Endodermal cell (in vitro differentiated cells): ENCODE data around the gene ZBTB25. TPM values are rescaled to one million over a fixed set of nuclear protein-coding genes. Genes with fewer than 3 reads are reported as not detected.
A peak's percentile ranks its signal among the peaks of the same experiment; 100 is the strongest.

Experiments used
- DNase-seq: peaks from one replicate; pipeline ENCODE4 v3.0.0-alpha.2; 2017
- H3K27ac ChIP-seq: 2 replicates; pipeline ENCODE4 v1.5.1; 2013; ENCODE audit warnings: mild to moderate bottlenecking, low read depth, low read length, moderate library complexity
- H3K27me3 ChIP-seq: 2 replicates; pipeline ENCODE4 v1.6.1; 2013; ENCODE audit warnings: mild to moderate bottlenecking, low read length, moderate library complexity; ENCODE audit not compliant: insufficient read depth, control insufficient read depth, poor library complexity, severe bottlenecking
- H3K36me3 ChIP-seq: 2 replicates; pipeline ENCODE4 v1.7.0; 2013; ENCODE audit warnings: mild to moderate bottlenecking, low read length, moderate library complexity; ENCODE audit not compliant: control insufficient read depth, insufficient read depth
- H3K4me1 ChIP-seq: one replicate; pipeline ENCODE4 v1.7.0; 2013; ENCODE audit warnings: low read length; ENCODE audit not compliant: control insufficient read depth, insufficient read depth
- H3K4me3 ChIP-seq: 2 replicates; pipeline ENCODE4 v1.5.1; 2013; ENCODE audit warnings: mild to moderate bottlenecking, low read length, moderate library complexity
- H3K9ac ChIP-seq: 2 replicates; pipeline ENCODE4 v1.6.1; 2013; ENCODE audit warnings: mild to moderate bottlenecking, low read length, moderate library complexity; ENCODE audit not compliant: poor library complexity, severe bottlenecking; ENCODE audit errors: extremely low read depth
- H3K9me3 ChIP-seq: 2 replicates; pipeline ENCODE4 v1.6.1; 2013; ENCODE audit warnings: mild to moderate bottlenecking, low read length, moderate library complexity; ENCODE audit not compliant: control insufficient read depth
- H3K27ac Mint-ChIP-seq: 2 replicates; pipeline ENCODE4 v1.8.0; 2020; ENCODE audit warnings: mixed read lengths
- H3K27me3 Mint-ChIP-seq: 2 replicates; pipeline ENCODE4 v1.8.0; 2021; ENCODE audit warnings: mild to moderate bottlenecking, mixed read lengths; ENCODE audit not compliant: insufficient read depth
- H3K36me3 Mint-ChIP-seq: 2 replicates; pipeline ENCODE4 v1.8.0; 2020; ENCODE audit warnings: low read depth, mixed read lengths
- H3K4me1 Mint-ChIP-seq: 2 replicates; pipeline ENCODE4 v1.8.0; 2020; ENCODE audit warnings: mixed read lengths
- H3K4me3 Mint-ChIP-seq: 2 replicates; pipeline ENCODE4 v1.8.0; 2020; ENCODE audit warnings: mild to moderate bottlenecking, moderate library complexity, mixed read lengths
- H3K9me3 Mint-ChIP-seq: 2 replicates; pipeline ENCODE4 v1.8.0; 2020; ENCODE audit warnings: mild to moderate bottlenecking, mixed read lengths
- WGBS, 2 experiments: methylation state at CpG; one replicate each; pipeline versions ENCODE4 v1.1.5 to v1.1.7; 2013; ENCODE audit warnings: missing lambda C conversion rate in 2 of 2, mixed read lengths in 1 of 2; ENCODE audit not compliant: insufficient coverage in 1 of 2, insufficient read length in 1 of 2; 5-methylcytosine and 5-hydroxymethylcytosine counted together
- long read RNA-seq, 4 experiments: library from polyadenylated mRNA in 2 of 4; library from RNA in 1 of 4; library from capped mRNA in 1 of 4; stranded (forward) in 3 of 4; unstranded in 1 of 4; transcript quantifications; one replicate each; pipeline ENCODE4 v2.0.0, GENCODE V29; 2020 to 2021; ENCODE audit warnings: inconsistent platforms in 1 of 4
- polyA plus RNA-seq, 2 experiments: library from polyadenylated mRNA; stranded (reverse); fragments of 50-300 nt; gene quantifications; one replicate each; pipeline ENCODE4 v1.2.3, GENCODE V29; 2013
- total RNA-seq, 2 donors: library from RNA; stranded (reverse); fragmentation: NEBNext Ultra II Directional in 1 of 2; extraction: Animal tissue kit (Norgen Biotek cat#: 25700) in 1 of 2; gene quantifications; 2 replicates in 1 of 2; 3 replicates in 1 of 2; pipeline ENCODE4 v1.2.1, GENCODE V29; 2021
- TF ChIP-seq, protein P1 (sequence below): fragments of 200-600 bp; sonication (generic); conservative IDR thresholded peaks from 2 replicates; pipeline ENCODE4 v1.5.0; 2021; ENCODE audit warnings: antibody characterized with exemption, mild to moderate bottlenecking

Gene ZBTB25
- total RNA-seq: 10 to 100 TPM; 14.0 to 17.0 TPM
- polyA plus RNA-seq (2013, experiment 1 of 2): 9.0 TPM
- polyA plus RNA-seq (2013, experiment 2 of 2): 8.7 TPM
- long read RNA-seq, experiment 1, partial matches to known transcripts: 0 of 1 reads
- long read RNA-seq, experiment 1, other reads (novel, unspliced or antisense): 1 of 1 reads
- long read RNA-seq, experiment 2, full-length matches to known transcripts: 2 of 10 reads
- long read RNA-seq, experiment 2, partial matches to known transcripts: 0 of 10 reads
- long read RNA-seq, experiment 2, other reads (novel, unspliced or antisense): 8 of 10 reads
- long read RNA-seq, experiment 3, full-length matches to known transcripts: 13 of 19 reads
- long read RNA-seq, experiment 3, partial matches to known transcripts: 0 of 19 reads
- long read RNA-seq, experiment 3, other reads (novel, unspliced or antisense): 6 of 19 reads
- long read RNA-seq, experiment 4, partial matches to known transcripts: 0 of 4 reads
- long read RNA-seq, experiment 4, other reads (novel, unspliced or antisense): 4 of 4 reads

GRCh38 chr14:64503434-64504309, at the start of gene ZBTB25:
Gene ZBTB25 (minus strand): TSS chr14:64503838. CDS start chr14:64490533, 13,305 bp downstream.
- Histone ChIP-seq H3K9me3 (no peaks in the 10 kb centered on the region), H3K9ac (peak within 1 kb of the TSS; percentile 99), H3K27ac (peak within 1 kb of the TSS; percentile 99), H3K4me3 (peak within 1 kb of the TSS; percentile 93), H3K4me1 (peaks cover 21% of the 10 kb centered on the region), H3K27me3 (no peaks in the 10 kb centered on the region), H3K36me3 (no peaks in the 10 kb centered on the region)
- Mint-ChIP-seq H3K27me3 (no peaks in the 10 kb centered on the region), H3K36me3 (peaks cover 10% of the 10 kb centered on the region), H3K4me1 (peaks cover 52% of the 10 kb centered on the region), H3K27ac (peak within 1 kb of the TSS; percentile 99), H3K9me3 (no peaks in the 10 kb centered on the region), H3K4me3 (peak within 1 kb of the TSS; percentile 80)
- peak; percentile 96 for DNase-seq
- TF ChIP-seq, protein P1, sequence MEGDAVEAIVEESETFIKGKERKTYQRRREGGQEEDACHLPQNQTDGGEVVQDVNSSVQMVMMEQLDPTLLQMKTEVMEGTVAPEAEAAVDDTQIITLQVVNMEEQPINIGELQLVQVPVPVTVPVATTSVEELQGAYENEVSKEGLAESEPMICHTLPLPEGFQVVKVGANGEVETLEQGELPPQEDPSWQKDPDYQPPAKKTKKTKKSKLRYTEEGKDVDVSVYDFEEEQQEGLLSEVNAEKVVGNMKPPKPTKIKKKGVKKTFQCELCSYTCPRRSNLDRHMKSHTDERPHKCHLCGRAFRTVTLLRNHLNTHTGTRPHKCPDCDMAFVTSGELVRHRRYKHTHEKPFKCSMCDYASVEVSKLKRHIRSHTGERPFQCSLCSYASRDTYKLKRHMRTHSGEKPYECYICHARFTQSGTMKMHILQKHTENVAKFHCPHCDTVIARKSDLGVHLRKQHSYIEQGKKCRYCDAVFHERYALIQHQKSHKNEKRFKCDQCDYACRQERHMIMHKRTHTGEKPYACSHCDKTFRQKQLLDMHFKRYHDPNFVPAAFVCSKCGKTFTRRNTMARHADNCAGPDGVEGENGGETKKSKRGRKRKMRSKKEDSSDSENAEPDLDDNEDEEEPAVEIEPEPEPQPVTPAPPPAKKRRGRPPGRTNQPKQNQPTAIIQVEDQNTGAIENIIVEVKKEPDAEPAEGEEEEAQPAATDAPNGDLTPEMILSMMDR: no peak
- 0 to 2% methylated on average over 8 to 87 of the region's 87 CpGs for WGBS, 2 experiments

DNA sequence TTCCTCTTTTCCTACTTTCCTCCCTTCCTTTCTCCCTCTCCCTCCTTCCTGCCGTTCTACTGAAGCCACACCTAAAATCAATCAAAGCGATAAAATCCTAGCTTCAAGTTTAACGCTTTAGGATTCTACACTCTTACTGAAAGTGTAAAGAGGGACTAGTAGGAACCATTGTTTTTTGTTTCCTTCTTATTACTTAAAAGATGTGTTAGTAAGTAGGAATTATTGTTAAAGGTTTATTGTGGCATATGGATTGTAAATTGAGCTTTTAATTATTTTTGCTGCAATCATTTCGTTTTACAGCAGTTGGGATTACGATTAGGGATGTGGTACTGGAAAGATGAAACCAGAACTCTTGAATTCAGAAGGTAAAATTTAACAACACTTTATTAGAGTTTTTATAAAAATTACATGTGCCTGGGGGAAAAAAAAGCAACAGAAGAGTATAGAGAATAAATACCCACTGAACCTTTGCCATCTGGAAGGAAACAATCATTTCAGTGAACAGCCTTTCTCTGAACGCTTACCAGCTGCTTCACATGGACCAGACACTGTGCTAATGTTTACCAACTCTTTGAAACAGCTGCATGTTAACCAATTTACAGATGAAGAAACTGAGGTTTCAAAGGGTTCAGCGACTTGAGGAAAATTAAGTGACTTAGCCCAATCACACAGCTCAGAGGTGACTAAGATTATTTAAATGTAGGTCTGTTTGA, 47.1 kb upstream of the ZBTB25 start:
- no peak for DNase-seq
- no peak overlapping the region for H3K27ac Mint-ChIP-seq
- H3K9me3 ChIP-seq: no peaks in the 10 kb centered on the region
- 85 to 86% methylated on average over 4 to 7 of the region's 7 CpGs for whole genome bisulfite sequencing, 2 experiments
- TF ChIP-seq, protein P1: no peak
- H3K27me3 ChIP-seq: peaks cover 38% of the 10 kb centered on the region
- peaks cover 7% of the 10 kb centered on the region for H3K4me1 Mint-ChIP-seq
- no peaks in the 10 kb centered on the region for H3K9me3 Mint-ChIP-seq
- H3K27ac ChIP-seq: no peak overlapping the region
- H3K4me1 ChIP-seq: no peaks in the 10 kb centered on the region
- H3K4me3 ChIP-seq: peak overlapping the region; percentile 77
- H3K27me3 Mint-ChIP-seq: peaks cover 25% of the 10 kb centered on the region
- no peaks in the 10 kb centered on the region for H3K36me3 Mint-ChIP-seq
- H3K36me3 ChIP-seq: no peaks in the 10 kb centered on the region
- peak overlapping the region; percentile 51 for H3K4me3 Mint-ChIP-seq
- no peak overlapping the region for H3K9ac ChIP-seq
